DND-41 (cell line): ENCODE results near the gene TRAPPC2L.

ENCODE experiments used
- ATAC-seq: fragments of 200-7000 bp; cut with Tn5 transposase; 3 replicates; pipeline ENCODE4 v1.9.1; 2021; ENCODE audit warnings: low read depth; ENCODE audit not compliant: insufficient read depth
- DNase-seq: peaks from one replicate; pipeline ENCODE4 v3.0.0-alpha.2; 2020
- H2AFZ ChIP-seq: 2 replicates; pipeline ENCODE4 v1.6.0; 2012; ENCODE audit warnings: low read depth, low read length
- H3K27ac ChIP-seq: 2 replicates; pipeline ENCODE4 v1.5.1; 2012; ENCODE audit warnings: low read length, inconsistent platforms
- H3K27me3 ChIP-seq: fragments of 200-600 bp; sonication (generic); 2 replicates; pipeline ENCODE4 v1.6.0; 2012; ENCODE audit warnings: low read length, mild to moderate bottlenecking, inconsistent platforms; ENCODE audit not compliant: insufficient read depth, poor library complexity
- H3K36me3 ChIP-seq: 2 replicates; pipeline ENCODE4 v1.5.1; 2012; ENCODE audit warnings: low read length, inconsistent platforms; ENCODE audit not compliant: insufficient read depth
- H3K4me1 ChIP-seq: 2 replicates; pipeline ENCODE4 v1.5.1; 2012; ENCODE audit warnings: mild to moderate bottlenecking, low read length; ENCODE audit not compliant: insufficient read depth
- H3K4me2 ChIP-seq: 2 replicates; pipeline ENCODE4 v1.6.0; 2012; ENCODE audit warnings: mild to moderate bottlenecking, moderate library complexity, low read length, inconsistent platforms; ENCODE audit not compliant: insufficient read depth
- H3K4me3 ChIP-seq, 2 experiments: fragments of 200-600 bp in 1 of 2; shearing (Covaris generic) in 1 of 2; 2 replicates each; pipeline ENCODE4 v1.5.1; 2012 to 2016; ENCODE audit warnings: inconsistent platforms in 2 of 2, low read length in 2 of 2, mild to moderate bottlenecking in 2 of 2, low read depth in 1 of 2, moderate library complexity in 1 of 2
- H3K79me2 ChIP-seq: 2 replicates; pipeline ENCODE4 v1.6.0; 2012; ENCODE audit warnings: low read length, inconsistent platforms; ENCODE audit not compliant: insufficient read depth
- H3K9ac ChIP-seq: 2 replicates; pipeline ENCODE4 v1.6.0; 2012; ENCODE audit warnings: low read depth, mild to moderate bottlenecking, inconsistent platforms, low read length, moderate library complexity
- H3K9me3 ChIP-seq: 2 replicates; pipeline ENCODE4 v1.5.1; 2012; ENCODE audit warnings: low read length, moderate library complexity, mild to moderate bottlenecking, inconsistent platforms; ENCODE audit not compliant: insufficient read depth, severe bottlenecking
- H4K20me1 ChIP-seq: 2 replicates; pipeline ENCODE4 v1.6.0; 2012; ENCODE audit warnings: low read length; ENCODE audit not compliant: insufficient read depth
- CTCF ChIP-seq: IDR thresholded peaks from 2 replicates; pipeline ENCODE4 v1.5.1; 2012; ENCODE audit warnings: borderline replicate concordance, low read length, moderate library complexity, mild to moderate bottlenecking; ENCODE audit not compliant: poor library complexity, severe bottlenecking; ENCODE audit errors: extremely low read depth
- EZH2 ChIP-seq: IDR thresholded peaks from 3 replicates; pipeline ENCODE4 v1.6.1; 2012; ENCODE audit warnings: borderline replicate concordance, low read depth, mild to moderate bottlenecking, moderate library complexity, low read length, inconsistent platforms; ENCODE audit not compliant: severe bottlenecking

The TRAPPC2L gene

DNA sequence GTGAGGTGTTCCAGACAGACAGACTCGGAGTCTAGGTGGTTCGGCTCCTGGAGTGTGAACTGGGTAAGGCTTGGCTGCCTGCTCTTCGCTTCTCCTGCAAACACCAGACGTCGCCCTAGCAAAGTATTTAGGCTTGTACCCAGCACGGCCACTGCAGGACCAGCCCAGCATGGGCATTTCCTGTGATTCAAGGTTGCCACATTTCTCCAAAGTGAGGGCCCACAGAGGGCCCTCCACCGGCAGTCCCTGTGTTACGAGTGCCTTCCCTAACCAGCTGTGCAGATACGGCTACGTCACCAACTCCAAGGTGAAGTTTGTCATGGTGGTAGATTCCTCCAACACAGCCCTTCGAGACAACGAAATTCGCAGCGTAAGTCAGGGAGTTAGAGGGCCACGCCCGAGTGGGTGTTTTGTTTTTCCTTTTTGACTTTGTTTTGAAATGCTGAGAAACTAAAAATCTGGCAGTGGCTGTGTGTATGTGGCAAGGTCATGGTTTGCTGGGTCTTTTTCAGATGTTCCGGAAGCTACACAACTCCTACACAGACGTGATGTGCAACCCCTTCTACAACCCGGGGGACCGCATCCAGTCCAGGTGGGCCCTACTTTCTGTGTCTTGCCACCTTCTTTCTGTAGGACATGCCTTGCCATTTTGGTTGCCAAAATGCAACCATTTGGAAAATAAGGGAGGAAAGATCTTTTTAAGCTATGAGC lies 2.6 kb downstream of the TRAPPC2L start:
- Histone ChIP-seq H3K4me1 (peaks cover 24% of the 10 kb centered on the region), H3K27ac (no peak overlapping the region), H3K9me3 (no peaks in the 10 kb centered on the region), H3K79me2 (peaks cover 24% of the 10 kb centered on the region), H3K4me2 (no peak overlapping the region), H4K20me1 (peaks cover 2% of the 10 kb centered on the region; the same call in 1 of the 2 replicates), H2AFZ (no peak overlapping the region), H3K9ac (no peak overlapping the region), H3K27me3 (no peaks in the 10 kb centered on the region), H3K36me3 (peaks cover 39% of the 10 kb centered on the region), H3K4me3 (no peak overlapping the region)
- DNase-seq, result no peak
- TF ChIP-seq CTCF (no peak), EZH2 (no peak)
- no peak for ATAC-seq

DNA sequence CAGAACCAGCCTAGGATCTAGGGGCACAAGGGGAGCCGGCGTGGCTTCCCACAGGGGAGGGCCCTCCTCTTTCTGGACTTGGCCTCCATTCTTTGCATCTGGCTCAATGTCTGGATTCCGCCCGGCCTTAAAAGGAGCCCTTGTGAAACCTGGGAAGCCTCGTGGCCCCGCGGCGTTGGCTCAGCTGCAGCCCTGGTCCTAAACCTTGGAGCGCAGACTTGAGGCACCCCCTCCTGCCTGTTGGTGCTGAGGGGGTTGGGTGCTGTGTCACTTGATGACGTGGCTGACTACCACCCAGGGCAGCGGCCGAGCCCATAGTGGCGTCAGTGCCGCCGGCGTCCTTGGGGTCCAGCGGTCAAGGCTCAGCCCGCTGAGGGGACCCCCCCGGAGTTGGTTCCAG lies 4.4 kb downstream of the TRAPPC2L start:
- H3K9ac ChIP-seq, result no peak overlapping the region
- no peaks in the 10 kb centered on the region for H3K27me3 ChIP-seq
- H2AFZ ChIP-seq, result no peak overlapping the region
- peaks cover 39% of the 10 kb centered on the region for H3K36me3 ChIP-seq
- no peak overlapping the region for H3K4me2 ChIP-seq
- TF ChIP-seq EZH2 (no peak), CTCF (no peak)
- H3K79me2 ChIP-seq, result peaks cover 19% of the 10 kb centered on the region
- H3K4me1 ChIP-seq, result peaks cover 15% of the 10 kb centered on the region
- DNase-seq, result no peak
- no peaks in the 10 kb centered on the region for H4K20me1 ChIP-seq
- H3K9me3 ChIP-seq, result no peaks in the 10 kb centered on the region
- no peak overlapping the region for H3K27ac ChIP-seq
- ATAC-seq, result no peak
- H3K4me3 ChIP-seq, result no peak overlapping the region

DNA sequence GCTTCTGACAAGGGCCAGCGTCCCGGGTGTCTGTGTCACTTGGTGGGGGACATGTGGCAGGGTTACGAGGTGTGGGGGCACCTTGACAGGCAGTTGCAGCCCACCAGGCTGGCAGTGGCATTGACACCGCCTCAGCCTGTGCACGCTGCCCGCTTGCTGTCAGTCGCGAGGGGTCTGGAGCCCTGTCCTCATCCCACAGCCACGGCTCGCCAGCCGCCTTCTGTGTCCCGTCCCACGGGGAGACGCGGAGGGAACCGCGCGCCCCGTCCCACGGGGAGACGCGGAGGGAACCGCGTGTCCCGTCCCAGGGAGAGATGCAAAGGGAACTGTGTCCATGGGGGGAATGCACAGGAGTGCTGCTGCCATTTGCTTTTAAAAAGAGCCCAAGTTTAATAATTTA lies 6.0 kb downstream of the TRAPPC2L start:
- Histone ChIP-seq H3K79me2 (peaks cover 9% of the 10 kb centered on the region), H3K9ac (no peak overlapping the region), H3K4me1 (peaks cover 10% of the 10 kb centered on the region), H3K27me3 (no peaks in the 10 kb centered on the region), H3K4me2 (no peak overlapping the region), H3K9me3 (no peaks in the 10 kb centered on the region), H4K20me1 (no peaks in the 10 kb centered on the region), H3K36me3 (peaks cover 39% of the 10 kb centered on the region), H3K27ac (no peak overlapping the region), H2AFZ (no peak overlapping the region), H3K4me3 (no peak overlapping the region)
- no peak for TF ChIP-seq CTCF
- TF ChIP-seq EZH2, result no peak
- DNase-seq, result no peak
- no peak for ATAC-seq
